Activated CD4-positive, alpha-beta T cell treated with anti-CD3 and anti-CD28 coated beads for 4 hours (primary cell): ENCODE data around the gene BAIAP3.

Experiments
- DNase-seq, 2 donors: peaks; one replicate each; pipeline ENCODE4 v3.0.0-alpha.2; 2020

BAIAP3 gene

DNA sequence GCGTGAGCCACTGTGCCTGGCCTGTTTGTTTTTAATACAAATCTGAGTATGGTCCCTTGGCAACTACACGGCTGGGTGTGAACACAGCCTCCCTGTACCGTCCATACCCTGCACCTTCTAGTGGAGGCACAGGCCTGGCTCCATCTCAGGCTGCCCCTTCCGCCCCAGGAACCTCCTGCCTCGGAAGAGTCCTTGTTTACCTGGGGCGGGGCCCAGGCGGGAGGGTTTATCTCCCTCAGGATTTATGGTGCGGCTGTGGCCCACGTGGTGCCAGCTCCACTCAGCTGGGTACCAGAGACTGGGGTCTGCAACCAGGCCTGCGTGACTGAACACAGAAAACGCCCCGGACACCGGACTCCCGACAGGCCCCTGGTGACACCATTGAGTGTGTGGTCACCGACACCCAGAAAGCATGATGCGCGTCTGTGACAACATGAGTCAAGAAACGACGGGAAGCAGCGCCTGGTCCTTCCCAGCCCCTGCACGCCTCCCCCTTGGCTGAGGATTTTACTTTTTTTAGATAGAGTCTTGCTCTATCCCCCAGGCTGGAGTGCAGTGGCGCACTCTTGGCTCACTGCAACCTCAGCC lies 62.1 kb downstream of the BAIAP3 start:
- no peak for DNase-seq

DNA sequence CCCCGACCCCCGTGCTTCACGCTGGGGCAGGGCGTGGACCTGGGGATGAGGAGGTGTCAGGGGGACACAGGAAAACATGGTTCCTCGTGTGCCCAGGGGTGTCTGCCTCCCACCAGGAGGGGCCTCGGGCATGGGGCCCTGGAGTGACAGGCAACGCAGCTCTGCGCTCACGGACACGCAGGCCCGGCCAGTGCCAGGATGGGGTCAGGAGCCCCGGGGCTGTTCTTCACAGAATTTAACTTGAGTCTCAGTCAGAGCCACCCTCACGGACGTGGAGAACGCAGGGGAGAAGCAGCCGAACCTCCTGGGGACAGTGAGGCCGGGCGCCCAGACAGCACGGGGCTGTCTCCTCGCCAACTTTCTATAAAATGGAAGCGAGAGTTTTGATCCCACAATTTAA lies 64.3 kb downstream of the BAIAP3 start:
- DNase-seq, result no peak

DNA sequence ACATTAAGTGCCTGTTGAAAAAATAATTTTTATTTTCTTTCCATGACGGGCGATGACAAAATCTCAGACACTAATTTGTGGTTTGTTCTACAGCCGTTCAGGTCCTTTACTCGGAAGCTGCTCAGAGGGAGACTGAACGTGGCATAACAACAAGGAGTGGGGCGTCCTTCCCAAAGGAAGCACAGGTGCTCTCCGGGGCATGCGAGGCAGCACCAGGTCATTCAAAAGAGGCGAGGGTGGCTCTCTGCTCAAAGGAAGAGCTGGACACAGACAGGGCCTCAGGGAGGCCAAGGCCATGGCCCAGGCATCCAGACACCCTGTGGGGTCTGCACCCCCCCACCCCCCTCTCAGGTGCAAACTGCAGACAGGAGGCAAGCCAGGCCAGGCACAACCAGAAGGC lies 64.9 kb downstream of the BAIAP3 start:
- DNase-seq, result no peak
